HEK293T (cell line): ENCODE results near the gene MRPS6.

Experiments used
- FOXK2 ChIP-seq: fragments of 450-650 bp; IDR thresholded peaks from 2 replicates; pipeline ENCODE4 v1.6.1; 2016; ENCODE audit warnings: mild to moderate bottlenecking
- SUZ12 ChIP-seq: fragments of 450-650 bp; IDR thresholded peaks from 2 replicates; pipeline ENCODE4 v1.6.1; 2016; ENCODE audit warnings: mild to moderate bottlenecking

DNA sequence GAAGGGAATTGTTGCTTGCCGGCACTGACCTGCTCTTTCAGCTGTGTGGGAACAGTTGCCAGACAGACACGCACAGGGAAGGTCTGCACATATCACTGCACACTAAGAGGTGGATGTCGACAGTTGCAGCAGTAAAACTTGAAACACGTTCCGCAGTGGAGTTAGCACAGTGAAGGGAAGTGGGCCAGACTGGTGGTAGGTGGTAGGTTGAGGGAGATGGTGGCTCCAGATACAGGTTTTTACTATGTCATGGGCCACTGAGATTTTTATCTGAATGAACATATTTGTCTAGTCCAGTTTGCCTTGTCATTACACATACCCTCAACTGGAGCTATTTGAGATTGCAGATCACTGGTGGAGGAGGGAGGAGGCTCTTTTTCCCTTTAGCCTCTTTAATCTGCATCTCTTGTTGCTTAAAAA is 13.5 kb downstream of the MRPS6 start:
- TF ChIP-seq SUZ12 (no peak), FOXK2 (no peak)
